Tibial artery (tissue), 4 donors: Measurements from ENCODE around the gene ZNF836.

Source experiments
- DNase-seq, 2 donors: peaks; one replicate each; pipeline ENCODE4 v3.0.0-alpha.2; 2019
- H3K27ac ChIP-seq, 2 donors: fragments of 200-600 bp; sonication (generic) in 1 of 2; 1 replicate in 1 of 2; 2 replicates in 1 of 2; pipeline ENCODE4 v1.5.1; 2018 to 2019; ENCODE audit warnings: mild to moderate bottlenecking in 1 of 2
- H3K27me3 ChIP-seq, 2 donors: fragments of 200-600 bp; sonication (generic) in 1 of 2; one replicate each; pipeline versions ENCODE4 v1.5.1 to v1.6.0; 2016 to 2019
- H3K36me3 ChIP-seq, 3 donors: fragments of 200-600 bp; sonication (generic) in 2 of 3; one replicate each; pipeline ENCODE4 v1.5.1; 2016 to 2019; ENCODE audit warnings: mild to moderate bottlenecking in 2 of 3
- H3K4me1 ChIP-seq, 4 donors: fragments of 200-600 bp; sonication (generic) in 2 of 4; 1 replicate in 3 of 4; 2 replicates in 1 of 4; pipeline ENCODE4 v1.5.1; 2016 to 2019
- H3K4me3 ChIP-seq, 2 donors: fragments of 200-600 bp; sonication (generic) in 1 of 2; 1 replicate in 1 of 2; 2 replicates in 1 of 2; pipeline ENCODE4 v1.5.1; 2018 to 2019; ENCODE audit warnings: mild to moderate bottlenecking in 2 of 2
- H3K9me3 ChIP-seq, 3 donors: fragments of 200-600 bp; sonication (generic) in 1 of 3; one replicate each; pipeline ENCODE4 v1.5.1; 2016 to 2019
- intact Hi-C: fragments of 100-400 bp; cut with DNase I; formaldehyde crosslinking; loops from one replicate; pipeline ENCODE4 v1.15.0; 2023; ENCODE audit warnings: low total_unique reads
- TF ChIP-seq, protein P1 (sequence below), 2 experiments: fragments of 200-600 bp in 1 of 2; fragments of 450-650 bp in 1 of 2; IDR thresholded peaks; one replicate each; pipeline ENCODE4 v1.5.1; 2017 to 2019; ENCODE audit warnings: antibody characterized with exemption in 2 of 2, mild to moderate bottlenecking in 1 of 2, moderate library complexity in 1 of 2

Gene ZNF836

DNA sequence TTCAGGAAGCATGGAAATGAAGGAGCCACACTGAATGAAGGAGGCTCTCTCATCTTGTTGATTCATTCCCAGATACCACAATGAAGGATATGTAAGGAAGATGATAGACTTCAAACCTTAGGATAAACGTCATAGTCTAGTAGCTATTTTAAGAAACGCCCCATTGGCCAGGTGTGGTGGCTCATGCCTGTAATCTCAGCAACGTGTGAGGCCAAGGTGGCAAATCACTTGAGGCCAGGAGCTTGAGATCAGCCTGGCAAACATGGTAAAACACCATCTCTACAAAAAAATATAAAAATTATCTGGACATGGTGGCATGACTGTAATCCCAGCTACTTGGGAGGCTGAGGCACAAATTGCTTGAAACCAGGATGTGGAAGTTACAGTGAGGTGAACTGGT lies 58.8 kb downstream of the ZNF836 start:
- no peak overlapping the region for H3K4me3 ChIP-seq
- no peaks in the 10 kb centered on the region for H3K27me3 ChIP-seq
- intact Hi-C loops: no loop called here
- TF ChIP-seq, protein P1, sequence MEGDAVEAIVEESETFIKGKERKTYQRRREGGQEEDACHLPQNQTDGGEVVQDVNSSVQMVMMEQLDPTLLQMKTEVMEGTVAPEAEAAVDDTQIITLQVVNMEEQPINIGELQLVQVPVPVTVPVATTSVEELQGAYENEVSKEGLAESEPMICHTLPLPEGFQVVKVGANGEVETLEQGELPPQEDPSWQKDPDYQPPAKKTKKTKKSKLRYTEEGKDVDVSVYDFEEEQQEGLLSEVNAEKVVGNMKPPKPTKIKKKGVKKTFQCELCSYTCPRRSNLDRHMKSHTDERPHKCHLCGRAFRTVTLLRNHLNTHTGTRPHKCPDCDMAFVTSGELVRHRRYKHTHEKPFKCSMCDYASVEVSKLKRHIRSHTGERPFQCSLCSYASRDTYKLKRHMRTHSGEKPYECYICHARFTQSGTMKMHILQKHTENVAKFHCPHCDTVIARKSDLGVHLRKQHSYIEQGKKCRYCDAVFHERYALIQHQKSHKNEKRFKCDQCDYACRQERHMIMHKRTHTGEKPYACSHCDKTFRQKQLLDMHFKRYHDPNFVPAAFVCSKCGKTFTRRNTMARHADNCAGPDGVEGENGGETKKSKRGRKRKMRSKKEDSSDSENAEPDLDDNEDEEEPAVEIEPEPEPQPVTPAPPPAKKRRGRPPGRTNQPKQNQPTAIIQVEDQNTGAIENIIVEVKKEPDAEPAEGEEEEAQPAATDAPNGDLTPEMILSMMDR (IDR thresholded peaks at IDR 0.05): no peak
- H3K9me3 ChIP-seq: peaks cover 8 to 100% (median 92%) of the 10 kb centered on the region in 3 donors
- DNase-seq: no peak
- no peaks in the 10 kb centered on the region for H3K4me1 ChIP-seq
- H3K27ac ChIP-seq: no peak overlapping the region
- H3K36me3 ChIP-seq: peaks cover 31 to 54% (median 52%) of the 10 kb centered on the region in 3 donors

DNA sequence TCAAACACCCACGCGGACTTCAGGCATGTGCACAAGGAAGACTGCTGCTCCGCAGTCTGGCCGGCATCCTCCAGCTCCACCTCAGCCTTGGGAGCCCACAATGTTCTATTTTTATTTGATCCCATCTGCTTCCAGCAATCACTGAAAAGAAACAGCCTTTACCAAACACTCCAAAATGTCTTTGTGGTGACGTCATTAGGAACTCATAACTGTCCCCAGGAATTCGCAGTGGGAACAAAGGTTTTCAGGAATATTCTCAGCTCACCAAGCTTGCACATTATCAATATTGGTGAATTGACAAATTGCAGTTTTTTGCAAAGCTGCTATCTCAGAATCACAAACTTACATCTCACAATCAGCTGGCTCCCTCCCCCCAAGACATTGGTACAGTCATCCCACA lies 60.6 kb downstream of the ZNF836 start:
- no peak overlapping the region for H3K4me3 ChIP-seq
- H3K9me3 ChIP-seq: peaks cover 11 to 98% (median 85%) of the 10 kb centered on the region in 3 donors
- TF ChIP-seq, protein P1 (IDR thresholded peaks at IDR 0.05): no peak
- H3K27me3 ChIP-seq: no peaks in the 10 kb centered on the region
- no peaks in the 10 kb centered on the region for H3K4me1 ChIP-seq
- intact Hi-C loops: no loop called here
- no peak overlapping the region for H3K27ac ChIP-seq
- no peak for DNase-seq
- H3K36me3 ChIP-seq: peaks cover 14 to 35% (median 34%) of the 10 kb centered on the region in 3 donors
